Gastroesophageal sphincter (tissue), 4 donors: ENCODE results near the gene ELOVL6. TPM values are rescaled to one million over a fixed set of nuclear protein-coding genes. Genes with fewer than 3 reads are reported as not detected.

Experiments
- ATAC-seq: fragments of 150-250 bp; one replicate; pipeline ENCODE4 v1.9.1; 2016; ENCODE audit warnings: mild to moderate bottlenecking, moderate library complexity
- H3K27ac ChIP-seq, 4 donors: fragments of 200-600 bp; sonication (generic) in 3 of 4; 1 replicate in 3 of 4; 2 replicates in 1 of 4; pipeline ENCODE4 v1.5.1; 2016 to 2019
- H3K27me3 ChIP-seq: fragments of 200-600 bp; sonication (generic); one replicate; pipeline ENCODE4 v1.5.1; 2019
- H3K36me3 ChIP-seq, 2 donors: fragments of 200-600 bp; sonication (generic); one replicate each; pipeline ENCODE4 v1.5.1; 2019; ENCODE audit warnings: control low read depth in 1 of 2
- H3K4me1 ChIP-seq, 3 donors: fragments of 200-600 bp; sonication (generic); 1 replicate in 2 of 3; 2 replicates in 1 of 3; pipeline ENCODE4 v1.5.1; 2016 to 2019; ENCODE audit warnings: control low read depth in 2 of 3
- H3K4me3 ChIP-seq, 2 donors: fragments of 200-600 bp; sonication (generic); one replicate each; pipeline ENCODE4 v1.5.1; 2019; ENCODE audit warnings: mild to moderate bottlenecking in 1 of 2, moderate library complexity in 1 of 2
- H3K9me3 ChIP-seq, 3 donors: fragments of 200-600 bp; sonication (generic); one replicate each; pipeline ENCODE4 v1.5.1; 2017 to 2019; ENCODE audit warnings: control low read depth in 2 of 3
- EP300 ChIP-seq: sonication (generic); formaldehyde crosslinking; IDR thresholded peaks from one replicate; pipeline ENCODE4 v1.6.1; 2017; ENCODE audit warnings: antibody characterized with exemption, mild to moderate bottlenecking
- POLR2A ChIP-seq, 2 donors: fragments of 450-650 bp; IDR thresholded peaks; one replicate each; pipeline ENCODE4 v1.6.1; 2017; ENCODE audit warnings: antibody characterized with exemption in 2 of 2, mild to moderate bottlenecking in 2 of 2, moderate library complexity in 1 of 2
- POLR2AphosphoS5 ChIP-seq: sonication (generic); formaldehyde crosslinking; IDR thresholded peaks from one replicate; pipeline ENCODE4 v1.6.1; 2017; ENCODE audit warnings: antibody characterized with exemption
- whole genome bisulfite sequencing, 2 donors: methylation state at CpG; one replicate each; pipeline ENCODE4 v1.1.5; 2018; ENCODE audit warnings: low coverage in 1 of 2; 5-methylcytosine and 5-hydroxymethylcytosine counted together
- total RNA-seq, 4 donors: library from RNA; depleted of rRNA; stranded (reverse); fragments of >200 nt; gene quantifications; one replicate each; pipeline ENCODE4 v1.1.0, GENCODE V29; 2016
- TF ChIP-seq, protein P1 (sequence below), 4 experiments: fragments of 200-600 bp in 2 of 4; fragments of 450-650 bp in 2 of 4; sonication (generic) in 1 of 4; IDR thresholded peaks; one replicate each; pipeline ENCODE4 v1.5.1; 2017 to 2019; ENCODE audit warnings: antibody characterized with exemption in 4 of 4, mild to moderate bottlenecking in 2 of 4, moderate library complexity in 2 of 4

ELOVL6 gene
- total RNA-seq, 4 donors from 2014 or later = 2.7 to 6.0 (median 3.5) TPM

DNA sequence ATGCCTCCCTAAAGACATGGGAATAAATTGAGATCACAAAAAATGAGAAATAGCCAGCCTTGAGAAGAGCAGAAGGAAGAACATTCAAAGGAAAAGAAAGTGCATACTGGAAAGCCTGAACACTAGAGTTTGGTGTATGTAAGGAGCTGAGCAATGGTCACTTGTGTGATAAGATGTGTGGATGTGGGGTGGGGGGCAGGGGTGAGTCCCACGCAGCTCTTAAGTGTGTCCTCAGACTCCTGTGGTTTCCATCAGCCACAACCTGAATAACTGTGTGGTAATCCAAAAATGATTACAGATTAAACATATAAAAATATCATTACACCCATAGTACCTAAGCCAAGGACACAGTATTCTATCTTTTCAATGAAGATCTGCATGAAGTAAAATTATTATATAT is 59.9 kb downstream of the ELOVL6 start:
- no peaks in the 10 kb centered on the region for H3K4me1 ChIP-seq
- 71% methylated on average over 1 of the region's 1 CpG for WGBS, 2 donors
- no peaks in the 10 kb centered on the region for H3K36me3 ChIP-seq
- TF ChIP-seq, protein P1, sequence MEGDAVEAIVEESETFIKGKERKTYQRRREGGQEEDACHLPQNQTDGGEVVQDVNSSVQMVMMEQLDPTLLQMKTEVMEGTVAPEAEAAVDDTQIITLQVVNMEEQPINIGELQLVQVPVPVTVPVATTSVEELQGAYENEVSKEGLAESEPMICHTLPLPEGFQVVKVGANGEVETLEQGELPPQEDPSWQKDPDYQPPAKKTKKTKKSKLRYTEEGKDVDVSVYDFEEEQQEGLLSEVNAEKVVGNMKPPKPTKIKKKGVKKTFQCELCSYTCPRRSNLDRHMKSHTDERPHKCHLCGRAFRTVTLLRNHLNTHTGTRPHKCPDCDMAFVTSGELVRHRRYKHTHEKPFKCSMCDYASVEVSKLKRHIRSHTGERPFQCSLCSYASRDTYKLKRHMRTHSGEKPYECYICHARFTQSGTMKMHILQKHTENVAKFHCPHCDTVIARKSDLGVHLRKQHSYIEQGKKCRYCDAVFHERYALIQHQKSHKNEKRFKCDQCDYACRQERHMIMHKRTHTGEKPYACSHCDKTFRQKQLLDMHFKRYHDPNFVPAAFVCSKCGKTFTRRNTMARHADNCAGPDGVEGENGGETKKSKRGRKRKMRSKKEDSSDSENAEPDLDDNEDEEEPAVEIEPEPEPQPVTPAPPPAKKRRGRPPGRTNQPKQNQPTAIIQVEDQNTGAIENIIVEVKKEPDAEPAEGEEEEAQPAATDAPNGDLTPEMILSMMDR (IDR thresholded peaks at IDR 0.05) = no peak
- TF ChIP-seq EP300 = no peak
- no peak for TF ChIP-seq POLR2A (IDR thresholded peaks at IDR 0.05)
- TF ChIP-seq POLR2AphosphoS5 = no peak
- no peak for ATAC-seq
- H3K27ac ChIP-seq = no peak overlapping the region
- no peak overlapping the region for H3K4me3 ChIP-seq
- H3K9me3 ChIP-seq = no peaks in the 10 kb centered on the region
- no peaks in the 10 kb centered on the region for H3K27me3 ChIP-seq

DNA sequence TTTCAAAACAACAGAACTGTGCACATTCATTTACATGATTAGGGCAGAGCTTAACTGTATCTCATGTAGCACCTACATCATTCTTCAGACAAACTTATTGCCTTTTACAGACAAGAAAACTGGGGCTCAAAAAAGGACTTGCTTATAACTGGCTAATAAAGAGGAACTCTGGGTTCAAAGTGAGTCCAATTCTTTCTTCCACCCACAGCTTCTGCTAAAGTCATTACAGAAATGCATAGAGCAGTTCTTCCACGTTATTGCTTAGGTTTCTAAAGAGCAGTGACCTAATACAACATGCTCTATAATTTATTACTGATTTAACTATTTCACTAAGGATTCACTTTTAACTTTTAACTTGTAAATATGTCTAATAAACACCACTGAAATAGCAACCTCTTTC is 60.6 kb downstream of the ELOVL6 start:
- Histone ChIP-seq H3K27me3 (no peaks in the 10 kb centered on the region), H3K4me1 (no peaks in the 10 kb centered on the region), H3K9me3 (no peaks in the 10 kb centered on the region), H3K27ac (no peak overlapping the region), H3K4me3 (no peak overlapping the region), H3K36me3 (no peaks in the 10 kb centered on the region)
- TF ChIP-seq POLR2AphosphoS5 (no peak), EP300 (no peak), POLR2A (IDR thresholded peaks at IDR 0.05) (no peak)
- TF ChIP-seq, protein P1 (IDR thresholded peaks at IDR 0.05) = no peak
- ATAC-seq = no peak
- WGBS, 2 donors = 35 to 58% methylated on average over 1 of the region's 1 CpG

DNA sequence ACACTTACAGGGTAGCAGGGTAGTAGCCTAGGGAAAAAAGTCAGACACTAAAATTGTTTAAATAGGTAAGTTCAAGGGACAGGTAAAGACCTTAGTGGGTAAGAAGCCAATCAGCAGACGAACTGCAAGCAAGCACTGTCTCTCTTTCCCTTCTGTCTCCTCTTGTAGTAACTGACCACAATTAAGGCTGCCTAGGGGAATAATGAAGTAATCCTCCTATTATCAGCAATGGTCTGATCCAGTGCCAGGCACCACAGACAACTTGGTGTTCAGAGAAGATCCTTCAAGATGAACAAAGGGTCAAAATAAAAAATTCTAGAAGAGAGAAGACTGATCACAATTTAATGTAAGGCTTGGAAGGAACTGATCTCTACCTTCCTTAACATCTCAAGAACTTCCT is 62.9 kb downstream of the ELOVL6 start:
- Histone ChIP-seq H3K4me1 (no peaks in the 10 kb centered on the region), H3K9me3 (no peaks in the 10 kb centered on the region)
- TF ChIP-seq, protein P1 (IDR thresholded peaks at IDR 0.05) = no peak
- TF ChIP-seq POLR2A (IDR thresholded peaks at IDR 0.05) (no peak), EP300 (no peak), POLR2AphosphoS5 (no peak)

DNA sequence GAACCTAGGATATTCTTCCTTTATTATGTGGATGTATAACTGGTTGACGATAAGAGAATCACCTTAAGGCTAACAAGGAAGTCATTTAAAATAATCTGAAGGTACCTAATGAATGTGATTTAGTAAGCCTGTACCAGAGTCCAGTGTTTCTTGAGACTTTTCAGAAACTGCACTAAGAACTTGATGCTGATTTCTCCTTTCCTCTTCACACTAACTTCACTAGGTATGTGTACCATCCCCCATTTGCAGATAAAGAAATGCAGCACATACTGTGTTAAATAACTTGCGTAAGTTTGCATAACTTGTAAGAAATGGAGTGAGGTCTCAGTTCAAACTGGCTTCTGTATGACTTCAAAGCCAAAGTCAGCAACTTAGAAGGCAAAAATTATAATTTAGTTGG is 63.3 kb downstream of the ELOVL6 start:
- no peak for ATAC-seq

More for the DNA sequence above, 62.9 kb downstream of the ELOVL6 start:
- Histone ChIP-seq H3K36me3 (no peaks in the 10 kb centered on the region), H3K27ac (no peak overlapping the region), H3K27me3 (no peaks in the 10 kb centered on the region), H3K4me3 (no peak overlapping the region)
- WGBS, 2 donors = 77 to 87% methylated on average over 1 of the region's 1 CpG
- no peak for ATAC-seq

DNA sequence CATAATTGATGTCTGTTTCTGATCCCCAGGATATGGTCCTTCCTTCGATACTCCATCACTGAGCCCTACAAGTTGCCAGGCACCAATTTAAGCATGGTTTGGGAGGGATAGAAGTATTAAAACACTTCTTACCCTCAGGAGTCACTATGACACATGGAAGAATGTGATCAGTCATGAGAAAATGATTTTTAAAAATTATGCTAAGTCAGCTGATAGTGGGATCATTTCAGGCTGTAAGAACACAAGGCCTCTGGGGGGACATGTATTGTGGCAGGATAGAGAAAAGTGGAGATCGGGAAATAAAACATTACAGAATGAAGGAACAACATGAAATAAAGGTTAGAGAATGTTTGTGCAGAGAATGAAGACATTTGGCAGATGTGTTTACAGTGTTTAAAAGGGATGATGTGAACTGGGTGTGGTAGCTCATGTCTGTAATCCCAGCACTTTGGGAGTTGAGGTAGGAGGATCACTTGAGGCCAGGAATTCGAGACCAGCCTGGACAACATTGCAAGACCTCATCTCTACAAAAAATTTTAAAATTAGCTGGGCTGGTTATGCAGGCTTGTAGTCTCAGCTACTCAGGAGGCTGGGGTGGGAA is 64.0 kb downstream of the ELOVL6 start:
- Histone ChIP-seq H3K36me3 (no peaks in the 10 kb centered on the region), H3K4me1 (no peaks in the 10 kb centered on the region), H3K9me3 (no peaks in the 10 kb centered on the region), H3K4me3 (no peak overlapping the region), H3K27ac (no peak overlapping the region), H3K27me3 (no peaks in the 10 kb centered on the region)
- ATAC-seq = no peak
- TF ChIP-seq EP300 = no peak
- TF ChIP-seq, protein P1 (IDR thresholded peaks at IDR 0.05) = no peak
- TF ChIP-seq POLR2A (IDR thresholded peaks at IDR 0.05) = no peak
- no peak for TF ChIP-seq POLR2AphosphoS5
- 74 to 83% methylated on average over 2 to 3 of the region's 3 CpGs for WGBS, 2 donors

More for the DNA sequence above, 63.3 kb downstream of the ELOVL6 start:
- Histone ChIP-seq H3K27ac (no peak overlapping the region), H3K27me3 (no peaks in the 10 kb centered on the region), H3K4me3 (no peak overlapping the region), H3K36me3 (no peaks in the 10 kb centered on the region), H3K4me1 (no peaks in the 10 kb centered on the region), H3K9me3 (no peaks in the 10 kb centered on the region)
- 94% methylated on average over 2 of the region's 2 CpGs for WGBS, 2 donors
- TF ChIP-seq EP300 = no peak
- no peak for TF ChIP-seq POLR2AphosphoS5
- TF ChIP-seq, protein P1 (IDR thresholded peaks at IDR 0.05) = no peak
- TF ChIP-seq POLR2A (IDR thresholded peaks at IDR 0.05) = no peak
